ENCODE data around the gene SLC13A4. TPM values are rescaled to one million over a fixed set of nuclear protein-coding genes. Genes with fewer than 3 reads are reported as not detected.
"Not testable (repeated sequence)": the region's sequence is repeated elsewhere in the genome, so short reads cannot be mapped to it uniquely, and the experiment has no call there.

Gene SLC13A4, protein sequence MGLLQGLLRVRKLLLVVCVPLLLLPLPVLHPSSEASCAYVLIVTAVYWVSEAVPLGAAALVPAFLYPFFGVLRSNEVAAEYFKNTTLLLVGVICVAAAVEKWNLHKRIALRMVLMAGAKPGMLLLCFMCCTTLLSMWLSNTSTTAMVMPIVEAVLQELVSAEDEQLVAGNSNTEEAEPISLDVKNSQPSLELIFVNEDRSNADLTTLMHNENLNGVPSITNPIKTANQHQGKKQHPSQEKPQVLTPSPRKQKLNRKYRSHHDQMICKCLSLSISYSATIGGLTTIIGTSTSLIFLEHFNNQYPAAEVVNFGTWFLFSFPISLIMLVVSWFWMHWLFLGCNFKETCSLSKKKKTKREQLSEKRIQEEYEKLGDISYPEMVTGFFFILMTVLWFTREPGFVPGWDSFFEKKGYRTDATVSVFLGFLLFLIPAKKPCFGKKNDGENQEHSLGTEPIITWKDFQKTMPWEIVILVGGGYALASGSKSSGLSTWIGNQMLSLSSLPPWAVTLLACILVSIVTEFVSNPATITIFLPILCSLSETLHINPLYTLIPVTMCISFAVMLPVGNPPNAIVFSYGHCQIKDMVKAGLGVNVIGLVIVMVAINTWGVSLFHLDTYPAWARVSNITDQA
- not detected for total RNA-seq

DNA sequence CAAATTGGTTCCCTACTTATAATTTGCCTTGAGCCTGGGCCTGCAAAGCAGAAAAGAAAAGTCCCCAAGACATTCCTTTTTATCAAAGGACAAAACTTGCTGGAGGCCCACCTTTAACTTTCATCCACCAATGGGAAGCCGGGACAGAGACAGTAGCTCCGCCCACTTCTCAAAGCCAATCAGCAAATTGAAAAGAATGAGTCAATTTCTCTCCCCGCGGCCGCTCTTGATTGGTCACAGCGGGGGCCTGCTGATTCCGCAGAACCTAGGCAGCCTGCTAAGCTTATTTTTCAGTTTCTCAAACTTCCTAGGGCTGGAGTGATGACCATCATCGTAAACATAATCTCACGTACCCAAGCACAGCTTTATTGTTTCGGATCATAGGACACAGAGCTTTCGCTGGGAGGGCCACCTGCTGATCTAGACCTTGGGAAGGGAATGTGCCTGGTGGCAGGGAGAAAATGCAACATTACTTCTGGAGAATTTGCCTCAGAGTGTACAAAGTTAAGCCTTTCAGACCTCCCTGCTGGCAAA is at the start of gene SLC13A4:
Gene SLC13A4, minus strand, starts transcription at position 51 of the 534 bp plus-strand sequence. CDS start 690 bp downstream, outside the sequence.
- H3K4me1 ChIP-seq (ENCODE audit: insufficient read depth, low read length) = no peaks in the 10 kb centered on the region
- H3K27me3 ChIP-seq (ENCODE audit: insufficient read depth, low read length) = no peaks in the 10 kb centered on the region
- no peak within 1 kb of the TSS for H3K4me3 ChIP-seq (ENCODE audit: low read length)
- H3K9me3 ChIP-seq (ENCODE audit: low read depth, low read length) = no peaks in the 10 kb centered on the region

DNA sequence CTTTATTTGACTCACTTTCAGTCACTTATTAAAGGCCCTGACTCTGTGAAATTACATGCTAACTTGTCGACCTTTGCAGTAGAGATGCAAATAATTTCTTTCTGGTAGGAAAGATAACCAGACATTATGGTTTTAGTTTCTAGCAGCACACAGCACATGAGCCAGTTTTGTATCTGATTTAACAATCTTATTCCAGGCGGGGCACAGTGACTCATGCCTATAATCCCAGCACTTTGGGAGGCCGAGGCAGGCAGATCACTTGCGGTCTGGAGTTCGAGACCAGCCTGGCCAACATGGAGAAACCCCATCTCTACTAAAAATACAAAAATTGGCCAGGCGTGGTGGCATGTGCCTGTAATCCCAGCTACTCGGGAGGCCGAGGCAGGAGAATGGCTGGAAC is 47.9 kb upstream of the SLC13A4 start:
- not testable (repeated sequence) for H3K4me3 ChIP-seq (ENCODE audit: low read length); H3K4me1 ChIP-seq (ENCODE audit: insufficient read depth, low read length); H3K27me3 ChIP-seq (ENCODE audit: insufficient read depth, low read length); H3K9me3 ChIP-seq (ENCODE audit: low read depth, low read length)

DNA sequence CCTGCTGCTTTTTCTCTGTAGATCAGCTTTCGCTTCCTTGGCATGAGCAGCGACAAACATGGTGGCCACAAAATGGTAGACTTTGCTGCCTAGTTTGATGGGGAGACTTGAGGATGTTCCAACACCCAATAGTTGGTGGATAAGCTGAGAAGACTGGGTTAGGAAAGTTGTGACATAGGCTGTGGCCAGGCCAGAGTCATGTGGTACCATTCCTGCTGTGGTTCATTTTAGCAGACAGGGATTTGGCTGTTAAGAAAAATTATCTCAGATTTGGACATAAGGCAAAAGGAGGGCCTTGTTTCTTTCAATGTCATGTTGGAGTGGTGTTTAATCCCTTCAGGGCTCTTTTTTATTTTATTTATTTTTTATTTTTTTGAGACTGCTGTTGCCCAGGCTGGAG is 47.2 kb upstream of the SLC13A4 start:
- Histone ChIP-seq H3K9me3 (ENCODE audit: low read depth, low read length) (no peaks in the 10 kb centered on the region), H3K4me3 (ENCODE audit: low read length) (no peak overlapping the region), H3K27me3 (ENCODE audit: insufficient read depth, low read length) (peaks cover 8% of the 10 kb centered on the region), H3K4me1 (ENCODE audit: insufficient read depth, low read length) (no peaks in the 10 kb centered on the region)

DNA sequence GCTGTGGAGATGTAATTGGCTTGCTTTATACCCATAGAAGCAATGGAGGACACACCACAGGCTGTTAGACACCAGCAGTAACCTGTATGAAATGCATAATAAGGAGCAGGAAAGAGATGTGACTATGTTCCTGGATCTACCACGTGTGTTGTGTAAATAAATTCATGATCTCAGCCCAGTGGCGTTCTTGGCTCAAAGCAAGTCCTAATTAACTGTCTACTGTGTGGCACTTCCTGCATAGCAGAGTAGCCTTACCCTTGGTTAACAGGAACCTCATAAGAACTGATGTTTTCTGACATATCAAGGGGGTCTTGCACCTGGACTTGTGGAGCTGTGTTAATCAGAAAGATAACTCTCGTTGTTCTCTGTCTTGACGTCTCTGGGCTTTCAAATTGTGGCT is 46.3 kb upstream of the SLC13A4 start:
- no peak overlapping the region for H3K4me3 ChIP-seq (ENCODE audit: low read length)
- no peaks in the 10 kb centered on the region for H3K9me3 ChIP-seq (ENCODE audit: low read depth, low read length)
- peaks cover 5% of the 10 kb centered on the region for H3K27me3 ChIP-seq (ENCODE audit: insufficient read depth, low read length)
- H3K4me1 ChIP-seq (ENCODE audit: insufficient read depth, low read length) = no peaks in the 10 kb centered on the region

DNA sequence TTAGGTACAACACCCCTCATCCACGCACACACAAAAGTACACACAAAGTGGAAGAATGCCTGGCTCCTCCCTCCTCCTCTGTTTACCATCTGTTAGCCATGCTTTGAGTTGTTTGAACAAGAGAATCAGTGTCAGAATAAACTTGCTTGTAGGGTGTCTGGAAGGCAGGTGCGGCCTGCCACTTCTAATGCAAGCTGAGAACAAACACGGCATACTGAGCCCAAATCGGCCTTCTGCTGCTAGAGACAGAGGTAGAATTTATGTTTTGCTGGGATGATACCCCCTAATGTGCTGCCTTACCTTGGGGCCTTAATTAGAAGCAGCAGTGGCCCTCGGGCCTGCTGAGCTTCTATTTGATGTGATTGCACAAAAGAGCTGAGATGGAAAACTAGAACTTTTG is 45.5 kb upstream of the SLC13A4 start:
- H3K4me1 ChIP-seq (ENCODE audit: insufficient read depth, low read length) = no peaks in the 10 kb centered on the region
- no peaks in the 10 kb centered on the region for H3K9me3 ChIP-seq (ENCODE audit: low read depth, low read length)
- peaks cover 5% of the 10 kb centered on the region for H3K27me3 ChIP-seq (ENCODE audit: insufficient read depth, low read length)
- no peak overlapping the region for H3K4me3 ChIP-seq (ENCODE audit: low read length)

DNA sequence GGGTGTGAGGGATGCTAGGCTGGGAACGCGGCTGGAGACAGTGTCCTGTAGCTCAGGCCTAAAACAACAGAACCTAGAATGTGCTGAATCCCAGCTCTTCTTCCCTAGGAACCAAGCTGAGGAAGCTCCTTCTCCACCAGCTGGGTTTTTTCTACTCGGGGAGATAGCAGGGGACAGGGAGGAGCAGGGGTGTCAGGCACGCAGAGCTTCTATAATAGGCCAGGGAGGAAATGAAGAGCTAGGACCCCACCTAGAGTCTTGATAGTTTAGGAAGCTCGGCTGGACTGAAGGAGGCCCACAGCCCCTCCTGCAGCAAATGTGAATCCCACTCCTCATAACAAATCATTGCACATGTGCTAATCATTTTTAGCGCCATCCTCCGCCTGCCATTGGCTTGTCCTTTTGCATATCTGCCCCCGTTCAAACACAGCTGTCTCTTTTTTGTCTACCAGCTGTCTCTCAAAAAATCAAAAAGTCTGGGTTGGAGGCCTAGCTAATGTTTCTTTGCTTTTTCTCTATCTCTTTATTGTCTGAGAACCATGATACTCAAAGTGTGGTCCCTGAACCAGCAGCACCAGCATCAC is 44.7 kb upstream of the SLC13A4 start:
- peaks cover 3% of the 10 kb centered on the region for H3K27me3 ChIP-seq (ENCODE audit: insufficient read depth, low read length)
- no peaks in the 10 kb centered on the region for H3K4me1 ChIP-seq (ENCODE audit: insufficient read depth, low read length)
- H3K9me3 ChIP-seq (ENCODE audit: low read depth, low read length) = no peaks in the 10 kb centered on the region
- H3K4me3 ChIP-seq (ENCODE audit: low read length) = no peak overlapping the region

DNA sequence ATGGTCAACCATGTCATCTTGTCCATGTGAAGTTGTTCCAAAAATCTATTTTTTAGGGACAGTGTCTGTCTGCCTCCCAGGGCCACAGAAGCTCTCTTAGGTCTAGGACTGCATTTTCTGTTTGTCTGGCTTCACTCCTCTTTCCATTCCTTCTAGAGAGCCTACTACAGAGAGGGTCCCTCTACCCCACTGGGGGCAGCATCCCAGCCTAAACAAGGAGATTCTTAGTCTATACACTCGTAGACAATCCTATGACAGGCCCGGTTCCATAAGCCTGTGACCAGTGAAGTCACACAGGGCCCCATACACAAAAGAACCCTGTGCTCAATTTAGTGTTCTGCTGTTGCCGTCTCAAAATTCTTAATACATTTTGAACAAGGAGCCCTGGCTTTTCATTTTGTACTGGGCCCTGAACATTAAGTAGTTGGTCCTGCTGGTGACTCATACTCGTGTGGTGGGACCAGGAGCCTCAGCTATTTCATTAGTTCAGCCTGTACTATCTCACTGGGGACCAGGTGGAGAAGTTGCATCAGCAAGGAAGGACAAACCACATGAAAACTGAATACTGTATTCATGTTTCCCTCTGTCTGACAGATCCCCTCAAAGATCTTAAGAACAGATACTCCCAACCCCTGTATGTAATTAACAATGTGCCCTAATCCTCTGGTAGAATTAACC is 44.1 kb upstream of the SLC13A4 start:
- H3K4me3 ChIP-seq (ENCODE audit: low read length) = no peak overlapping the region
- H3K27me3 ChIP-seq (ENCODE audit: insufficient read depth, low read length) = peaks cover 3% of the 10 kb centered on the region
- H3K9me3 ChIP-seq (ENCODE audit: low read depth, low read length) = no peaks in the 10 kb centered on the region
- H3K4me1 ChIP-seq (ENCODE audit: insufficient read depth, low read length) = no peaks in the 10 kb centered on the region

DNA sequence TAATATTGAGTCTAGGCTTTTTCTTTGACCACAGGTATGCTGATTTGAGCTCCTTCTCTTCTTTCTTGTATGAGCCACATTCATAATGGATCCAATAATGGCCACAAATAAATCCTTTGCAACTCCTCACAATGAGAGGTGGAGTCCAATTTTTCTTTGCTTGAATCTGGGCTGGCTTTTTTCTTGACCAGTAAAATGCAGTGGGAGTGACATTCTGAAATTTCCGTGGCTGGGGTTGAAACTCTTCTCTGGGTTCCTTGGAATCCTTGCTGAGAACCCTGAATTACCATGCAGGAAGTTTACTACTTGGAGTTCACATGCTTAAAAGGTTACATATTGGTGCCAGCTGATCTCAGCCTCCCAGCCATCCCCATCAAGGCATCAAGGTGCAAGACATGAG is 43.1 kb upstream of the SLC13A4 start:
- Histone ChIP-seq H3K4me1 (ENCODE audit: insufficient read depth, low read length) (no peaks in the 10 kb centered on the region), H3K27me3 (ENCODE audit: insufficient read depth, low read length) (peaks cover 3% of the 10 kb centered on the region), H3K4me3 (ENCODE audit: low read length) (no peak overlapping the region), H3K9me3 (ENCODE audit: low read depth, low read length) (no peaks in the 10 kb centered on the region)

DNA sequence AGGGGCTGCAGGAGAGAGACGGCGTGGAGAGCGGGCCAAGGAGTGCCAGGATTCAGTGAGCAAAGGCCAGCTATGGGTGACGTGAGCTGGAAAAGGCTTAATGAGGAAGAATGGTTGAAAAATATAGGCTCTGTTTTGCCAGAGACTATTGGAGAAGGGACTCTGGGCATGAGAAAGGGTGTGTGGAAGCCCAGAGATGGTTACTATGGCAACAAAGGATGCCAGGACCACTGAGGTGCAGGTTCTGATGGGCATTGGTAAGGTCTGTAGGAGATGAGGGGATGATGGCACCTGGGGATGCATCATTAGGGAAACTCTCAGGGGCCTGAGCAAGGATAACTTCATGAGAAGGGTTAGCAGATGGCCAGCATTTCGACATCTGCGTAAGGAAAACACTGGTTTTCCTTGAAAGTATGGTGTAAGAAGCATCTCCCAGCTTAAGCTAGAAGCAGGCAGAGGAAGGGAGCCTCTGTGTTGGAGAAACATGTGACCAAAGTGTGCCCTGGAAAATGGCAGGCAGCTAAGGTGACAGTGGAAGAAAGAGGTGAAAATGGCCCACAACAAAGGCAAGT is 42.2 kb upstream of the SLC13A4 start:
- Histone ChIP-seq H3K4me1 (ENCODE audit: insufficient read depth, low read length) (no peaks in the 10 kb centered on the region), H3K27me3 (ENCODE audit: insufficient read depth, low read length) (peaks cover 3% of the 10 kb centered on the region), H3K4me3 (ENCODE audit: low read length) (no peak overlapping the region), H3K9me3 (ENCODE audit: low read depth, low read length) (no peaks in the 10 kb centered on the region)

DNA sequence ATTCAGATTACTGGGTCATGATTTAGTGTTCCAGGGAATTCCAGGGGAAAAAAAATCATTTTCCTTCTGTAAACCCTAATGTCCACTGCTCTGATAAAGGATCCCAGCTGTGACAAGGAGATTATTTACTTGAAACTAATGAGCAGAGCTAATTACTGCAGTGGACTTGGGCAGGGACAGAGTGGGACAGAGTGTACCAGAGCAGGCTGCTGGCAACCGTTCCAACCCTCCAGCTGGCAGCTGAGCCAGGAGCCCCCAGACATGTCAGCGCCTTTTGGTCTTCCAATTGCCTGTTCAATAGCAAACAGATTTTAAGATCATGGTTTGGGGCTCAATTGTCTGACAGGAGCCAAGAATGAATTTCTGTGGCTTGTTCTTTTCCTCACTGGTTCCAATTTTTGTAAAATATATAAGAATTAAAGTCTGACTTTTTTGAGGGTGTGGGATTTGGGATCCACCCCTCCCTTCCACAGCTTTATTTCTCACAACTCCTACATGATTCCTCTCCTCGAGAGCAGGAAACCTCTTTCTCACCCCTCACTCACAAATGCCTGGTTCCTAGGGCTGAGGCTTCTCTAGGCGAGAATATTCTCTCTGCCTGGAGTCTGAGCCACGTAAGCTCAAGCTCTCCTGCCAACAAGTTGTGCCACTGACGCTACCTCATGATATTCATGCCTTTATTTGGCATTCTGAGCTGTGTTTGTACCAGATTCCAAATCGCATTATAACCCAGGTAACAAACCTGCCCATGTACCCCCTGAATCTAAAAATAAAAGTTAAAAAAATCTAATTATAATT is 41.2 kb upstream of the SLC13A4 start:
- H3K4me3 ChIP-seq (ENCODE audit: low read length) = no peak overlapping the region
- no peaks in the 10 kb centered on the region for H3K4me1 ChIP-seq (ENCODE audit: insufficient read depth, low read length)
- peaks cover 3% of the 10 kb centered on the region for H3K27me3 ChIP-seq (ENCODE audit: insufficient read depth, low read length)
- H3K9me3 ChIP-seq (ENCODE audit: low read depth, low read length) = no peaks in the 10 kb centered on the region

DNA sequence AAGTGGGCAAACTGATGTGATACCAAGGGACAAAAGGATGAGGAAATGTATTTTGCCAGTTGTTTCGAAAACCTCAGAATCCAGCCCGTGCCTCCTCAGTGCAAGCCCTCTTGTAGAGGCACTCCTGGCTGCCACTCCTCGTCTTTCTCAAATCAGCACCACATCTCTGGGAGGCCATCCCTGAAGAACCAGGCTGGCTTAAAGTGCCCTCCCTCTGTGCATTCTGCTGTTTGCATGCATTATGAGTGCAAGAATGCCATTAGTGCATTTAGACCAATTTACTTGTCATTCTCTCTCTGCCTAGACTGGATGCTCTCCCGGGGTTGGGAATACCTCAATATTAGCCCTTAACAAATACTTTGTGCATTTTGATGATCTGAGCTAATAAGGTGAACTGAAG is 40.5 kb upstream of the SLC13A4 start:
- Histone ChIP-seq H3K4me3 (ENCODE audit: low read length) (no peak overlapping the region), H3K27me3 (ENCODE audit: insufficient read depth, low read length) (peaks cover 3% of the 10 kb centered on the region), H3K9me3 (ENCODE audit: low read depth, low read length) (no peaks in the 10 kb centered on the region), H3K4me1 (ENCODE audit: insufficient read depth, low read length) (no peaks in the 10 kb centered on the region)

DNA sequence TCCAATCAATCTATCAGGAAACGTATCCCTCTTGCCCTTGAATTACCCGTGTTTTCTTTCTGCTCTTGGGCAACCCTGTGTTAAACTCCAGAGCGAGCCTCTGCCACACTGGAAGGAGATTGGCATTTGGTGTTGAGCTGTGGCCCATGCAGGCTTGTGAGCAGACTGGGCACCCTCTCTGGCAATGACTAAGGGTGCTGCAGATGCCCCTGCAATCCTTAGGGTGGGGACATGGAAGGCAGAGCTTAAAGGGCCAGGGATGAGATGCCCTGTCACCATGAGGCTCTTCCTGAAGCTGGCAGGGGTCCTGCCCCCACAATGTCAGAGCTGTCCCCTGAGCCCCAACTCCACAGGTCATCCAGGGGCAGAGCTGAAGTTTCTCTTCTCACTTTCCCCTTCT is 40.1 kb upstream of the SLC13A4 start:
- Histone ChIP-seq H3K9me3 (ENCODE audit: low read depth, low read length) (no peaks in the 10 kb centered on the region), H3K27me3 (ENCODE audit: insufficient read depth, low read length) (peaks cover 3% of the 10 kb centered on the region), H3K4me3 (ENCODE audit: low read length) (no peak overlapping the region)

DNA sequence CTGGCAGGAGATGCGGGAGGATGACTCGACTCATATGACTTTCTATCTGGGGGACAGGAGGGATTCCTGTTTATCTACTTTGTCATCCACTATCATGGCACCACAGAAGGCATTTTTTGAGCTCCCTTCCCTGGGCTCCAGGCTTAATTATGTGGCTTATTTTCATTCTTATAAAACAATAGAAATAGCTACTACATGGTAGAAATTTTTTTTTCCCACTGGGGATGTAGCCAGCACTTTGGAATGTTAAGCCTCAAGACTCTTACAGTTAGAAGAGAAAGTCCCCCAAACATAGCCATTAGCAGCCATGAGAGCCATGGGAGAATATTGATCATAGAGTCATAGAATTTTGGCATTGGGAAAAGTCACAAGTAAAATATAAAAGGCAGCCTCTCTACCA is 35.3 kb upstream of the SLC13A4 start:
- Histone ChIP-seq H3K9me3 (ENCODE audit: low read depth, low read length) (no peaks in the 10 kb centered on the region), H3K27me3 (ENCODE audit: insufficient read depth, low read length) (peaks cover 2% of the 10 kb centered on the region), H3K4me3 (ENCODE audit: low read length) (no peak overlapping the region), H3K4me1 (ENCODE audit: insufficient read depth, low read length) (no peaks in the 10 kb centered on the region)

More for the DNA sequence above, 40.1 kb upstream of the SLC13A4 start:
- H3K4me1 ChIP-seq (ENCODE audit: insufficient read depth, low read length) = no peaks in the 10 kb centered on the region

Measured in mononuclear cell (primary cell).